GM19238 (cell line): ENCODE measurements around the gene TP53TG3.
"Not testable (repeated sequence)": the region's sequence is repeated elsewhere in the genome, so short reads cannot be mapped to it uniquely, and the experiment has no call there.

ENCODE experiments used
- DNase-seq: peaks from one replicate; pipeline ENCODE4 v3.0.0; 2011; ENCODE audit warnings: low spot score; ENCODE audit not compliant: insufficient read length

The TP53TG3 gene

GRCh38 chr16:32676065-32676464 is at the start of gene TP53TG3:
Gene TP53TG3, minus strand, starts transcription at chr16:32676165. Its CDS starts 68 bp downstream, at chr16:32676097.
- not testable (repeated sequence) for DNase-seq

GRCh38 chr16:32650876-32651275 is 25.1 kb downstream of the TP53TG3 start:
- not testable (repeated sequence) for DNase-seq

GRCh38 chr16:32647562-32647961 is 28.4 kb downstream of the TP53TG3 start:
- DNase-seq = not testable (repeated sequence)

GRCh38 chr16:32646780-32647179 is 29.2 kb downstream of the TP53TG3 start:
- DNase-seq = not testable (repeated sequence)

- DNase-seq = not testable (repeated sequence)
These were observed 29.8 kb downstream of the TP53TG3 start for GRCh38 chr16:32646177-32646576.

GRCh38 chr16:32645278-32645908 is 30.6 kb downstream of the TP53TG3 start:
- DNase-seq = not testable (repeated sequence)

- not testable (repeated sequence) for DNase-seq
These were observed 31.2 kb downstream of the TP53TG3 start for GRCh38 chr16:32644715-32645114.

- DNase-seq = not testable (repeated sequence)
These were observed 38.4 kb downstream of the TP53TG3 start for GRCh38 chr16:32637614-32638013.

- DNase-seq = not testable (repeated sequence)
These were observed 43.9 kb downstream of the TP53TG3 start for GRCh38 chr16:32632096-32632495.
